ENCODE results near the gene CHMP4A.

The CHMP4A gene

GRCh38 chr14:24212924-24213865 is at the start of gene CHMP4A:
CHMP4A (minus strand) TSS chr14:24213488; CDS start chr14:24213439, 49 bp downstream.
- peak; percentile 98 for DNase-seq (ENCODE audit: low spot score)

GRCh38 chr14:24261969-24262327 is 48.7 kb upstream of the CHMP4A start:
- no peak for DNase-seq (ENCODE audit: low spot score)

- DNase-seq (ENCODE audit: low spot score), result no peak
Observed at GRCh38 chr14:24261256-24261968, 48.1 kb upstream of the CHMP4A start.

GRCh38 chr14:24260780-24261157 is 47.5 kb upstream of the CHMP4A start:
- no peak for DNase-seq (ENCODE audit: low spot score)

GRCh38 chr14:24260026-24260779 is 46.9 kb upstream of the CHMP4A start:
- no peak for DNase-seq (ENCODE audit: low spot score)

GRCh38 chr14:24259282-24260025 is 46.2 kb upstream of the CHMP4A start:
- DNase-seq (ENCODE audit: low spot score), result no peak

- DNase-seq (ENCODE audit: low spot score), result no peak
Observed at GRCh38 chr14:24258548-24259265, 45.4 kb upstream of the CHMP4A start.

GRCh38 chr14:24258119-24258518 is 44.8 kb upstream of the CHMP4A start:
- no peak for DNase-seq (ENCODE audit: low spot score)

GRCh38 chr14:24256960-24257359 is 43.7 kb upstream of the CHMP4A start:
- no peak for DNase-seq (ENCODE audit: low spot score)

GRCh38 chr14:24255931-24256711 is 42.8 kb upstream of the CHMP4A start:
- DNase-seq (ENCODE audit: low spot score), result no peak

- no peak for DNase-seq (ENCODE audit: low spot score)
Observed at GRCh38 chr14:24255438-24255837, 42.1 kb upstream of the CHMP4A start.

GRCh38 chr14:24254630-24255392 is 41.5 kb upstream of the CHMP4A start:
- no peak for DNase-seq (ENCODE audit: low spot score)

- DNase-seq (ENCODE audit: low spot score), result no peak
Observed at GRCh38 chr14:24253936-24254335, 40.6 kb upstream of the CHMP4A start.

- DNase-seq (ENCODE audit: low spot score), result no peak
Observed at GRCh38 chr14:24252289-24253124, 39.2 kb upstream of the CHMP4A start.

- no peak for DNase-seq (ENCODE audit: low spot score)
Observed at GRCh38 chr14:24251880-24252288, 38.6 kb upstream of the CHMP4A start.

GRCh38 chr14:24250354-24250753 is 37.1 kb upstream of the CHMP4A start:
- no peak for DNase-seq (ENCODE audit: low spot score)

- DNase-seq (ENCODE audit: low spot score), result no peak
Observed at GRCh38 chr14:24249230-24250021, 36.1 kb upstream of the CHMP4A start.

GRCh38 chr14:24247422-24247821 is 34.1 kb upstream of the CHMP4A start:
- peak; percentile 44 for DNase-seq (ENCODE audit: low spot score)
